ENCODE measurements around the gene HSPBAP1. TPM values are rescaled to one million over a fixed set of nuclear protein-coding genes. Genes with fewer than 3 reads are reported as not detected.
"Not testable (repeated sequence)": the region's sequence is repeated elsewhere in the genome, so short reads cannot be mapped to it uniquely, and the experiment has no call there.

The HSPBAP1 gene
- total and polyA plus RNA-seq, 3 donors from 2014 or later = 10.6 to 26.5 (median 11.1) TPM

DNA sequence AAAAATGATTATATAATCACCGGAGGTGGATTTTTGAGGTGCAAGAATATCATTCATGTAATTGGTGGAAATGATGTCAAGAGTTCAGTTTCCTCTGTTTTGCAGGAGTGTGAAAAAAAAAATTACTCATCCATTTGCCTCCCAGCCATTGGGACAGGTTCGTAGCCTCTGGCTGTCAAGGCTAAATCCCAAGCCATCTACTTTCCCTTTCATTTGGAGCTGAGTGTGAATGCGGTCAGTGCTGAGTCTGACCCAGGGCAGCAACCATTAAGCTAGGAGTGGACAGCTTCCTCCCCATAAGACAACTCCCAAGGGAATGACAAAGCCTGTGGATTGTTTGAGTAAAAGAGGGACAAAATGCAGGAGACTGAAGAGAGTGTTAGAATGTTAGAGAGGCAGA is 79.4 kb downstream of the HSPBAP1 start:
- TF ChIP-seq POLR2A (IDR thresholded peaks at IDR 0.05) = no peak
- TF ChIP-seq, protein P1, sequence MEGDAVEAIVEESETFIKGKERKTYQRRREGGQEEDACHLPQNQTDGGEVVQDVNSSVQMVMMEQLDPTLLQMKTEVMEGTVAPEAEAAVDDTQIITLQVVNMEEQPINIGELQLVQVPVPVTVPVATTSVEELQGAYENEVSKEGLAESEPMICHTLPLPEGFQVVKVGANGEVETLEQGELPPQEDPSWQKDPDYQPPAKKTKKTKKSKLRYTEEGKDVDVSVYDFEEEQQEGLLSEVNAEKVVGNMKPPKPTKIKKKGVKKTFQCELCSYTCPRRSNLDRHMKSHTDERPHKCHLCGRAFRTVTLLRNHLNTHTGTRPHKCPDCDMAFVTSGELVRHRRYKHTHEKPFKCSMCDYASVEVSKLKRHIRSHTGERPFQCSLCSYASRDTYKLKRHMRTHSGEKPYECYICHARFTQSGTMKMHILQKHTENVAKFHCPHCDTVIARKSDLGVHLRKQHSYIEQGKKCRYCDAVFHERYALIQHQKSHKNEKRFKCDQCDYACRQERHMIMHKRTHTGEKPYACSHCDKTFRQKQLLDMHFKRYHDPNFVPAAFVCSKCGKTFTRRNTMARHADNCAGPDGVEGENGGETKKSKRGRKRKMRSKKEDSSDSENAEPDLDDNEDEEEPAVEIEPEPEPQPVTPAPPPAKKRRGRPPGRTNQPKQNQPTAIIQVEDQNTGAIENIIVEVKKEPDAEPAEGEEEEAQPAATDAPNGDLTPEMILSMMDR (IDR thresholded peaks at IDR 0.05) = no peak
- H3K4me3 ChIP-seq = no peak overlapping the region
- H3K9me3 ChIP-seq = no peaks in the 10 kb centered on the region
- H3K27me3 ChIP-seq = no peaks in the 10 kb centered on the region
- no peak overlapping the region for H3K27ac ChIP-seq
- DNase-seq = no peak
- intact Hi-C loops (cut with DNase I; ENCODE audit: low total_unique reads) = no loop called here
- H3K4me1 ChIP-seq = no peaks in the 10 kb centered on the region
- 82 to 85% methylated on average over 3 of the region's 3 CpGs for WGBS, 2 donors
- H3K36me3 ChIP-seq (ENCODE audit: low read depth, missing control alignments) = no peaks in the 10 kb centered on the region

DNA sequence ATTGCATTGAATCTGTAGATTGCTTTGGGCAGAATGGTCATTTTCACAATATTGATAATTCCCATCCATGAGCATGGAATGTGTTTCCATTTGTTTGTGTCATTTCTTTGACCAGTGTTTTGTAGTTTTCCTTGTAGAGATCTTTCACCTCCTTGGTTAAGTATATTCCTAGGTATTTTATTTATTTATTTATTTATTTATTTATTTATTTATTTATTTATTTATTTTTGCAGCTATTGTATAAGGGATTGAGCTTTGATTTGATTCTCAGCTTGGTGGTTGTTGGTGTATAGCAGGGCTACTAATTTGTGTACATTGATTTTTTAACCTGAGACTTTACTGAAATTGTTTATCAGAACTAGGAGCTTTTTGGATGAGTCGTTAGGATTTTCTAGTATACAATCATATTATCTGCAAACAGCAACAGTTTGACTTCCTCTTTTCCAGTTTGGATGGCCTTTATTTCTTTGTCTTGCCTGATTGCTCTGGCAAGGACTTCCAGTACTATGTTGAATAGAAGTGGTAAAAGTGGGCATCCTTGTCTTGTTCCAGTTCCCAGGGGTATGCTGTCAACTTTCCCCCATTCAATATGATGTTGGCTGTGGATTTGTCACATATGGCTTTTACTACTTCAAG is 82.9 kb downstream of the HSPBAP1 start:
- DNase-seq; H3K4me3 ChIP-seq; H3K36me3 ChIP-seq (ENCODE audit: low read depth, missing control alignments); H3K4me1 ChIP-seq; intact Hi-C loops (cut with DNase I; ENCODE audit: low total_unique reads); H3K9me3 ChIP-seq; H3K27ac ChIP-seq; H3K27me3 ChIP-seq: not testable (repeated sequence)
- 97 to 100% methylated on average over 1 of the region's 1 CpG for WGBS, 2 donors

DNA sequence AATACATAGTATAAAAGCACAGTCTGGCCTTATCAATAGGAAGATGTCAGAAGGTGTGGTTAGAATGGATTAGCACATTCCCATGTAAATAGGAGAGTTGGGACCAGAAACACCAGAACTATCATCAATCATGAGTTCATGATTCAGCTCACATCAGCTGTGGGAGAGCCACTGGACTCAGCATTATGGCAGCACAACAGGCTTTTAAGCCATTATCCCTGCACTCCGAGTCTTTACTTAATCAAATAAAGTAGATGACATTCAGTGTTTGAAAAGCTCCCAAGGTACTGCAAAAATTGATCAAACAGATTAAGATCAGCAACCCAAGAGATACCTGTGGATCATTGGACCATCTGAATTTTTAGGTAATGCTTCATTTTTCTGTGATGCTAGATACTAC is 88.3 kb downstream of the HSPBAP1 start:
- WGBS, 2 donors = 91 to 95% methylated on average over 1 of the region's 1 CpG

DNA sequence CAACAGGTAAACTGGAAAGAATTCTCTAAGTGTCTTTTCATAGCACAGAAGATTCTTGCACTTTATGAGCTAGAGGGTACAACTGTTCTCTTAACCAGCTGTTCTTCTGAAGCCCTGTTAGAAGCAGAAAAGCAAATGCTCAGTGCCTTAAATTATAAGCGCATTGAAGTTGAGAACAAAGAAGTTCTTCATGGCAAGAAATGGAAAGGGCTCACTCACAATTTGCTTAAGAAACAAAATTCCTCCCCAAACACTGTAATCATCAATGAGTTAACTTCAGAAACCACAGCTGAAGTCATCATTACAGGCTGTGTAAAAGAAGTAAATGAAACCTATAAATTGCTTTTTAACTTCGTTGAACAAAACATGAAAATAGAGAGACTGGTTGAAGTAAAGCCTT is 93.4 kb downstream of the HSPBAP1 start:
- intact Hi-C loops (cut with DNase I; ENCODE audit: low total_unique reads) = no loop called here
- Histone ChIP-seq H3K36me3 (ENCODE audit: low read depth, missing control alignments) (no peaks in the 10 kb centered on the region), H3K4me1 (no peaks in the 10 kb centered on the region), H3K4me3 (no peak overlapping the region), H3K27me3 (no peaks in the 10 kb centered on the region), H3K27ac (no peak overlapping the region), H3K9me3 (no peaks in the 10 kb centered on the region)
- TF ChIP-seq, protein P1 (IDR thresholded peaks at IDR 0.05) = no peak
- 84 to 86% methylated on average over 2 of the region's 2 CpGs for WGBS, 2 donors
- no peak for DNase-seq

More for the DNA sequence above, 88.3 kb downstream of the HSPBAP1 start:
- H3K36me3 ChIP-seq (ENCODE audit: low read depth, missing control alignments) = no peaks in the 10 kb centered on the region
- DNase-seq = no peak
- no peaks in the 10 kb centered on the region for H3K4me1 ChIP-seq
- H3K9me3 ChIP-seq = no peaks in the 10 kb centered on the region
- H3K27ac ChIP-seq = no peak overlapping the region
- no peak for TF ChIP-seq POLR2A (IDR thresholded peaks at IDR 0.05)
- TF ChIP-seq, protein P1 (IDR thresholded peaks at IDR 0.05) = no peak
- intact Hi-C loops (cut with DNase I; ENCODE audit: low total_unique reads) = no loop called here
- H3K27me3 ChIP-seq = no peaks in the 10 kb centered on the region
- no peak overlapping the region for H3K4me3 ChIP-seq

DNA sequence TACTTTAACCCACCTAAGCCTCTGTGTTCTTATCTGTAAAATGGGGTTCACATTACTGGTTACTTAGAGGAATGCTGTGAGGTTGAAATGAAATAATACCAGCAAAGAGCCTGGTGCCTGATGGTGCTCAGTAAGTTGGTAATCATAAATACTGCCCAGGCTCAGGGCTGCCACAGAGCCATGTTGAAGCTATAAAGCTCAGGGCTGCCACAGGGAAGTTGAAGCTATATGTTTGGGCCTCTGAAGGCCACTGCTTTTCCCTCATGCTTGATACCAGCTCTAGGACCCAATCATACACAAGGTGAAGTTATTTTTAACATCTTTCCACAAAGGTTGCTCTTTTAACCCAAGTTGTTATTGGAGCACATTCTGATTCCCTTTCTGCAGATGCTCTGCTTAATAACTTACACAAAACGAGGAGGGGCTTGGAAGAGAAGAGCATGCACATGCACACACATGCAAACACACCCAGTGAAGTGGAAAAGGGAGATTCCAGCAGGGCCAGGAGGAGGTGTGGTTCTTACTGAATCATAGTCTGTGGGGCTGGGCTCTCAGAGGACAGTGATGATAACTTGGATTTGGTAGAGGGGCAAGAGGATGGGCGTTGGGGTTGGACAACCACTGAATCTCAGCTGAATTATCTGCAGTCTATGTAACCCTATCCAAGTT is 95.5 kb downstream of the HSPBAP1 start:
- no peak for DNase-seq
- H3K4me1 ChIP-seq = no peaks in the 10 kb centered on the region
- no peak overlapping the region for H3K4me3 ChIP-seq
- TF ChIP-seq, protein P1 (IDR thresholded peaks at IDR 0.05) = no peak
- no peaks in the 10 kb centered on the region for H3K27me3 ChIP-seq
- intact Hi-C loops (cut with DNase I; ENCODE audit: low total_unique reads) = no loop called here
- H3K27ac ChIP-seq = no peak overlapping the region
- H3K36me3 ChIP-seq (ENCODE audit: low read depth, missing control alignments) = no peaks in the 10 kb centered on the region
- 82 to 93% methylated on average over 2 of the region's 2 CpGs for WGBS, 2 donors
- no peaks in the 10 kb centered on the region for H3K9me3 ChIP-seq
